Stromal cell of bone marrow (primary cell): ENCODE measurements around the gene FERMT3.

Experiments
- DNase-seq: peaks from one replicate; pipeline ENCODE4 v3.0.0-alpha.2; 2012; ENCODE audit warnings: low read depth

Gene FERMT3

GRCh38 chr11:64249563-64250414 is 43.3 kb downstream of the FERMT3 start:
- no peak for DNase-seq

- no peak for DNase-seq
Measured at GRCh38 chr11:64250415-64251015, 44.0 kb downstream of the FERMT3 start.

GRCh38 chr11:64251016-64251752 is 44.7 kb downstream of the FERMT3 start, which contains the start of gene PLCB3:
PLCB3 (plus strand) TSS chr11:64251530; CDS start chr11:64251650, 120 bp downstream.
- DNase-seq: no peak

GRCh38 chr11:64251753-64252002 is 45.2 kb downstream of the FERMT3 start:
- DNase-seq: no peak

GRCh38 chr11:64252003-64252872 is 45.7 kb downstream of the FERMT3 start:
- no peak for DNase-seq

GRCh38 chr11:64253043-64253442 is 46.5 kb downstream of the FERMT3 start:
- no peak for DNase-seq

- no peak for DNase-seq
Measured at GRCh38 chr11:64253481-64253880, 47.0 kb downstream of the FERMT3 start.

- DNase-seq: no peak
Measured at GRCh38 chr11:64254326-64254725, 47.8 kb downstream of the FERMT3 start.

GRCh38 chr11:64255135-64256128 is 48.9 kb downstream of the FERMT3 start:
- DNase-seq: no peak

- no peak for DNase-seq
Measured at GRCh38 chr11:64256300-64256699, 49.8 kb downstream of the FERMT3 start.

GRCh38 chr11:64258356-64258755 is 51.8 kb downstream of the FERMT3 start:
- DNase-seq: no peak

- DNase-seq: no peak
Measured at GRCh38 chr11:64258946-64259532, 52.5 kb downstream of the FERMT3 start.

- DNase-seq: no peak
Measured at GRCh38 chr11:64259533-64260067, 53.1 kb downstream of the FERMT3 start.

GRCh38 chr11:64260147-64260708 is 53.7 kb downstream of the FERMT3 start:
- DNase-seq: no peak

GRCh38 chr11:64261556-64262080 is 55.1 kb downstream of the FERMT3 start:
- DNase-seq: no peak

GRCh38 chr11:64262271-64263002 is 55.9 kb downstream of the FERMT3 start:
- no peak for DNase-seq

- no peak for DNase-seq
Measured at GRCh38 chr11:64263021-64263946, 56.8 kb downstream of the FERMT3 start.

- no peak for DNase-seq
Measured at GRCh38 chr11:64263947-64264317, 57.4 kb downstream of the FERMT3 start.
